Fibroblast of the aortic adventitia (primary cell): ENCODE results near the gene CRYGD. TPM values are rescaled to one million over a fixed set of nuclear protein-coding genes. Genes with fewer than 3 reads are reported as not detected.
A peak's percentile ranks its signal among the peaks of the same experiment; 100 is the strongest.

Source experiments
- DNase-seq: peaks from one replicate; pipeline ENCODE4 v3.0.0-alpha.2; 2010; ENCODE audit warnings: low read depth
- H3K4me3 ChIP-seq: 2 replicates; pipeline ENCODE4 v1.5.1; 2011; ENCODE audit warnings: low read depth, mild to moderate bottlenecking, control low read depth, low read length, moderate library complexity
- CTCF ChIP-seq: IDR thresholded peaks from 2 replicates; pipeline ENCODE4 v1.5.1; 2011; ENCODE audit warnings: mild to moderate bottlenecking, low read length, control low read depth, inconsistent platforms; ENCODE audit not compliant: insufficient read depth
- total RNA-seq: library from RNA; depleted of rRNA; stranded (reverse); fragments of >200 nt; gene quantifications from 2 replicates; pipeline ENCODE4 v1.2.3, GENCODE V29; 2012; ENCODE audit warnings: low replicate concordance

CRYGD gene
- total RNA-seq, 1 donor, result not detected

- no peak for DNase-seq
- no peak for TF ChIP-seq CTCF
- H3K4me3 ChIP-seq, result no peak overlapping the region
Measured at GRCh38 chr2:208083807-208084206, 40.5 kb downstream of the CRYGD start.

GRCh38 chr2:208077276-208077675, 47.0 kb downstream of the CRYGD start:
- H3K4me3 ChIP-seq, result no peak overlapping the region
- no peak for TF ChIP-seq CTCF
- DNase-seq, result peak; percentile 48

- no peak overlapping the region for H3K4me3 ChIP-seq
- TF ChIP-seq CTCF, result no peak
- no peak for DNase-seq
Measured at GRCh38 chr2:208074610-208075356, 49.5 kb downstream of the CRYGD start.

- peak; percentile 77 for TF ChIP-seq CTCF
- peak; percentile 83 for DNase-seq
- no peak overlapping the region for H3K4me3 ChIP-seq
Measured at GRCh38 chr2:208072250-208072892, 52.0 kb downstream of the CRYGD start.

Other genes starting within 250 kb of the CRYGD start
- gene PLEKHM3, start 99.0 kb downstream of the CRYGD start, total RNA-seq, result 5.0 and 15.1 TPM in 2 replicates
- gene CRYGC, start 5.3 kb upstream of the CRYGD start, total RNA-seq, result not detected in 2 replicates
- not detected in 2 replicates for gene CRYGB, start 21.6 kb upstream of the CRYGD start, total RNA-seq
- not detected in 2 replicates for gene CRYGA, start 39.1 kb upstream of the CRYGD start, total RNA-seq
- gene C2orf80, start 65.5 kb upstream of the CRYGD start, total RNA-seq, result not detected in 2 replicates
- 196 and 291 TPM in 2 replicates for gene IDH1, start 130.5 kb upstream of the CRYGD start, total RNA-seq
- 39.2 and 45.8 TPM in 2 replicates for gene PIKFYVE, start 141.7 kb upstream of the CRYGD start, total RNA-seq